Left cardiac atrium (tissue), 4 donors: ENCODE measurements around the gene COX7B2. TPM values are rescaled to one million over a fixed set of nuclear protein-coding genes. Genes with fewer than 3 reads are reported as not detected.

Source experiments
- ATAC-seq, 2 donors: fragments of 200-7000 bp; cut with Tn5 transposase; one replicate each; pipeline ENCODE4 v1.9.1; 2020; ENCODE audit warnings: mild to moderate bottlenecking in 2 of 2, moderate library complexity in 2 of 2
- DNase-seq: peaks from one replicate; pipeline ENCODE4 v3.0.0-alpha.2; 2020
- intact Hi-C, 2 donors: fragments of 100-400 bp; cut with DNase I; formaldehyde crosslinking; loops; one replicate each; pipeline versions ENCODE4 v1.14.1 to v1.15.1; 2022 to 2023
- total RNA-seq, 2 donors: library from RNA; stranded (reverse); fragmentation: NEBNext Ultra II Directional; extraction: Animal tissue kit (Norgen Biotek cat#: 25700); gene quantifications; one replicate each; pipeline ENCODE4 v1.2.1, GENCODE V29; 2021
- donor health status: DM: no; HTN: yes; CAD: no.
- donor health status: DM: no; HTN: yes; CAD: no; lungs with severe emphysema.
- donor health status: DM: yes; HTN: yes; CAD: no.
- donor health status: Dilated cardiomyopathy.

The COX7B2 gene
- total RNA-seq, 2 donors from 2014 or later: not detected

DNA sequence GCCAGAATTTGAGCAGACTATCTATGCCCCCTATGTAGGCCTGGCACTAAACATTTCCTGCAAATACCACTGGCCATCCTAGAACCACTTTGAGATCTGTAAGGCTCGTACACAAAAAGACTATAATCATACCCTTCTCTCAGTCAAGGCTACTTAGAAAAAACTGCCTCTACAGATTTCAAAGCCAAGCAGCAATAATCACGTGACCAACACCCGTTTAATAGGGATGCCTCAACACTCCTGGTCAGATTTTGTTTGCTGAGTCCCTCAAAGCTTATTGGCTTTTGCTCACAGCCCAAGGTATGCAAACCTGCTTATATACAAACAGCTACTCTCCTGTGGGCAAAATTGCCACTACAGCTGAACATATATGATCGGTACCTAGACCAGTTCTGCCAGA lies 897 bp downstream of the COX7B2 start:
- intact Hi-C loops: no loop called here
- ATAC-seq (no peak), DNase-seq (no peak)

DNA sequence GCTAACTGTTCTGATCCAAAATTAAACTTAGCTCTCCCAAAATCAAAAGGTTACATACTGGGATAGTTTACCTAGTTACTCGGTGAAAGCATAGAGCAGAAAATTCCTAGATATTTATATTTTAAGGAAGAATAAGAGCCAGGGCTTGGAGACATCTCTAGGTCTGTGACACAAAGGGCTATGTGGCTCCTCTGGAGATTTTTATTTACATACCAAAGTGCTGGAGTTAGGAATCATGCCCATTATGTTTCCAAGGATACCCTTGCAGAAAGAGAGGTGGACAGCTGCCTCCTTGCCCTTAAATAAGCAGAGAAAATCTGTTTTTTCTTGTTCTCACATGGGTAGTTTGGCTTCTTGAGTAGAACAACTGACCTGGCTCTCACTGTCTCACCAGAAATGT lies 9.0 kb downstream of the COX7B2 start:
- DNase-seq (no peak), ATAC-seq (no peak)
- intact Hi-C loops: no loop called here

DNA sequence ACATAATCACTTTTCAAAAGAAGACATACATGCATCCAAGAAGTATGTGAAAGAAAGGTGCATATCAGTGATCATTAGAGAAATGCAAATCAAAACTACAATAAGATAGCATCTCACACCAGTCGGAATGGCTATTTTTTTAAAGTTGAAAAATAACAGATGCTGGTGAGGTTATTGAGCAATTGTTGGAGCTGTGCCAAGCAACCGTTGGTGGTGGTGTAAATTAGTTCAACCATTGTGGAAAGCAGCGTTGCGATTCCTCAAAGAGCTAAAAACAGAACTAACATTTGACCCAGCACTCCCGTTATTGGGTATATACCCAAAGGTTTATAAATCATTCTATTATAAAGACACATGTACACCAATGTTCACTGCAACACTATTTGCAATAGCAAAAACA lies 14.2 kb downstream of the COX7B2 start:
- intact Hi-C loops: no loop called here
- ATAC-seq (no peak), DNase-seq (no peak)

DNA sequence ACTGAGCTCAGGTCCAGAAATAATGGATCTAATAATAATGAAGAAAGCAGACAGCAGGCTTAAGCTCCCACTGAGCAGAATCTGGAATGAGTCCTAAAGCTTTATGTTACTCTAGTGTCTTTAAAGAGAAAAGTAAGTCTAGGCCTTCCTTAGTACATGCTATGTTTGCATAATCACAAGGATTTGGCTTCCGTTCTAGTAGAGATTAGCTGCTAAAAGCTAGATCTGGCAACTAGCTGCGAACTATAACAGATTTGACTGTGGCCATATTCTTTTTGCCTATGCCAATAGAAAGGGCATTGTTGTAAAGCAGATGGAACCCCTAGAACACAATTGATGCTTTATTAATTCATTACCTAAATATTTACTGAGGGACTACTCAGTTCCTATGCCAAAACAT lies 19.0 kb downstream of the COX7B2 start:
- no peak for ATAC-seq
- DNase-seq: no peak
- intact Hi-C loops: no loop called here

DNA sequence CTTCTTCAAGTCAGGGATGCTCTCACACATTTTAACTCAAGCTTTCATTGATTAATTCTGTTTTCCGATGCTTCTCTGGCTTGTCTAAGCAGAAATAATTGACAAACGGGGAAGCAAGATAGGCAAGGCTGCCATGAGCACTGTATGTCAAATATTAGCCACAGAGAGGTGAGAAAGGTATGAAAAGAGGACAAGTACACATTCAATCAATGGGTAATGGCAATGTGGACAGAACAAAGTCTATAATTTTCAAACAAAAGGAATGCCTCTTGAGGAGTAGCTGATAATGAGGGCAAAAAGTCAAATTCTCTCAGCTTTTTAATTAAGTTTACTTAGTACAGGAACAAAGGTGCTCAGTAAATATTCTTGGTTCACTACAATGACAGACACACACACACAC lies 19.6 kb downstream of the COX7B2 start:
- intact Hi-C loops: no loop called here
- DNase-seq (no peak), ATAC-seq (no peak)

DNA sequence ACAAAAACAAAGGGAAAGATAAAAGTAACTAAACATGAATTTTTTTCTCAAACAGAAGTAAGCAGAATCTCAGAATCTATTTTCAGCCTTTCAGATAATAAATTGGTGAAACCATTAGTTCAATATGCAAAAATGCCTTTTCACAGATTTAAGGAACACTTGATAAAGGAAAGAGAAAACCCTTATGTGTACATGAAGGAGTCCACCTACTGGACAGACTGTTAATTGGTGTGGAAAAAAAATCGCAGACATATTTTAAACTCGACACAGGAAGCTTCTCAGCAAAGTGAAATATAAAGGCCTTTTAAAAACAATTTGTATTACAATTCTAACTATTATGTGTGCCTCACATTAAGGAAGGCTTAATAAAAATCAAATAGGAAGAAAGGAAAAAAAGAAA lies 22.3 kb downstream of the COX7B2 start:
- ATAC-seq (no peak), DNase-seq (no peak)
- intact Hi-C loops: no loop called here

DNA sequence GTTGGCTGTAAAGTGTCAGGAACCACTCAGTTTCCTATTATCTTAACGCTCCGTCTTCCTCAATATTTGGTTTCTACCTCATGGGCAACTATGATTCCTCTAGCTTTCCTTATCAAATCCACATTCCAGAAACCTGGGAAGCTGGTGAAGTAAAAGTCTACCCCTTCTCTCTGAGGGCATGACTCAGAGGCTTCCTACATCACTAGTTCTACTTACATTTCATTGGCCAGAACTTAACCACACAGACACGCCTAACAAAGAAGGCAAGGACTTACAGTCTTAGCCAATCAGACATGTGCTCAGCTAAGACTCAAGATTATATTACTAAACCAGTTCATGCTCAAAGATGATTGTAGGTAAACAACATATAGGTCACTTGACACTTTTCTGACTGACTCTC lies 30.4 kb downstream of the COX7B2 start:
- DNase-seq: no peak
- ATAC-seq: no peak
- intact Hi-C loops: loop anchor here in 1 of 2 donors (10.0 kb wide), 1 partner anchor 704 kb away; no protein-coding TSS in a partner anchor

DNA sequence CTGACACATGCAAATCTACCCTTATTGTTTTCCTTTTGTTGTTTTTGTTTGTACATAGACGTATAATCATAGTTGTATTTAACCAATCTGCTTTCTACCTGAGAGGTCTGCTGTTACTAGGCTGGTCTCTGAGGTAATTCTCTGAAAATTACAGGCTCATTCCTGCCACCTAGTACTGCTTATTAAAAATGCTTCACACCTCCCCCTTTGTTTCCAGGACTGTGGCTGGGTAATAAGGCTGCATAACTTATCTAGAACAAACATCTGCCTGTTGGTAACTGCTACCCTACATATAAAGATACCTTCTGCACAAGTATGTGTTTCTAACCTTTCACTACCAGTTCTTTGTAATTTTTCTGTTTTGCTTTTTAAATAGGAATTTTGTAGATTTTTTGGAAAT lies 34.2 kb downstream of the COX7B2 start:
- DNase-seq (no peak), ATAC-seq (no peak)
- intact Hi-C loops: loop anchor here in 1 of 2 donors (10.0 kb wide), 1 partner anchor 700 kb away; no protein-coding TSS in a partner anchor

DNA sequence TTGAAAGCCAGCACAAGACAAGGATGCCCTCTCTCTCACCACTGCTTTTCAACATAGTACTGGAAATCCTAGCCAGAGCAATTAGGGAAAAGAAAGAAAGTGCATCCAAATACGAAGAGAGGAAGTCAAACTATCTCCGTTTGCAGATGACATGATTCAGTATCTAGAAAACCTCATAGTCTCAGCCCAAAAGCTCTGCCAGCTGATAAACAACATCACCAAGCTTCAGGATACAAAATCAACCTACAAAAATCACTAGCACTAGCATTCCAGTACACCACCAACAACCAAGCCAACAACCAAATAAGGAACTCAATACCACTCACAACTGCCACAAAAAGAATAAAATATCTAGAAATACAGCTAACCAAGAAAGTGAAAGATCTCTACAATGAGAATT lies 38.6 kb downstream of the COX7B2 start:
- ATAC-seq: no peak
- no peak for DNase-seq
- intact Hi-C loops: loop anchor here in 1 of 2 donors (10.0 kb wide), 1 partner anchor 696 kb away; no protein-coding TSS in a partner anchor

DNA sequence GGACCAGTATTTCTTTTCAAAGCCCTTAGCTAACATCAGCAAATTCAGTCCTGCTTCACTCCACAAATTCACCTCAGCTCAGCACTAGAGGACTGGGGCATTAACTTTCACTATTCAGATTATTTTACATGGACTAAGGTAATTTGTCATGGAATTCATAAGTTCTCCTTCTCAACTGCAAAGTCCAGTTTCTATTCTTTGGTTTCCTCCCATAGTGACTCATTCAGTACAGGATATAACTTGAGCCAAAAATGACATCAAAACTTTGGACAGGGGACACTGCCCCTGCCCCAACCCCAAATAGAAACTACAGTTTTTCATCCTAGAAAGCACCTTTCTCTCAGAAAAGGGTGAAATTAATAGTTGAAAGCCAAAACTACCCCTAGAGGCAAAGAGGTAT lies 52.7 kb downstream of the COX7B2 start:
- intact Hi-C loops: no loop called here
- no peak for DNase-seq
- peak in 1 of 2 donors; percentile 22 for ATAC-seq

DNA sequence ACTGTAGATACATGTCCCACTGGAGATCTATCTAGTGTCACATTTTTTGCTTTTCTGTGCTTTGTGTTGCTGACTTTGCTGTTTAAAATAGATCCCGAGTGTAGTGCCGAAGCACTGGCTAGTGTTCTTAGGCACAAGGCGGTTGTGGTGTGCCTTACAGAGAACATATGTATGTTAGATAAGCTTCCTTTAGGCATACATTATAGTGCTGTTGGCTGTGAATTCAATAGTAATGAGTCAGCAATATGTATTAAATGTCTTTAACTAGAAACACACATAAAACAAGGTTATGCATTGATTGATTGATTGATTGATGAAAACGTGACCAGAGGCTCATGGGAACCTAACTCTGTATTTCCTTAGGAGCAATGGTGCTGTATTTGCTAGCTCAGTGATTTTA lies 56.2 kb downstream of the COX7B2 start:
- DNase-seq (no peak), ATAC-seq (no peak)
- intact Hi-C loops: no loop called here

DNA sequence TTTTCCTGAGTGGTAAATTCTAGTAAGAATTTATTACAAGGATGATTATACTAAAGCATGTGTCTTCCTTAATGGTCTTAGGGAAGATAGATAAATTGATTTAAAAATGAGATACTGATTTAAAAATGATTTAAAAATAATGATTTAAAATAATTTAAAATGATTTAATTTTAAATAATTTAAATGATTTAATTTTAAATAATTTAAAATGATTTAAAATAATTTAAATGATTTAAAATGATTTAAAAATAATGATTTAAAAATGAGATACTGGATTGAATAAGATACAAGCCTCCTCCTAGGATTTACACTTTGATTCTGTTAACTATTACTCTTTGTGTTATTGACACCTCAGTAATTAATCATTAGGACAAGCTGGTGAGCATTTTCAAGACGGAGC lies 59.0 kb downstream of the COX7B2 start:
- DNase-seq (no peak), ATAC-seq (no peak)
- intact Hi-C loops: no loop called here

DNA sequence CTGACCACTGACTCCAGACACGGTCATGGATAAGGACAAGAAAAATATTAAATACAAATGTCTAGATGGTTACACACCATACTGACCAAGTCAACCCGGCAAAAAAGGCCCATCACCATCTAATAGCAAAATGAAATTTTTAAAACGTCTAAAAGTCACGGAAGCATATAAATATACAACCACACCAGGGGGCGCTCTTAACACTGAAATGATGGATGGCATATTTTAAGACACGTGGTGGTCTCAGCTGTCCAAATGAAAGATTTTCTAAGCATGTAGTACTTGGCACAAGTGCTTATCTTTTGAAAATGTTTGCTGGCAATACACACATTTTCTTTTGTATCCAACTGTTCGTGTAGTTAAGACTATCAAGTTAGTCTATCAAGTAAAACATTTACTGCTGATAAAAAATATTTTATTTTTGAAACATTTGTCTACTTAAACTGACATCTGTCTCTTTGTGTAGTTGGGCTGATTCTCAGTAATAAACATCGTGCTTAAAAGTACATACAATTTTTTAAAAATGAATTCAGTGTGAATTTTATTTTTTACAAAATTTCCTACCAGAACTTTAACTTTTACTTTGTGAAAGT lies 64.6 kb downstream of the COX7B2 start:
- peak; percentile 30 for DNase-seq
- intact Hi-C loops: loop anchor here in 1 of 2 donors (5.0 kb wide), 2 partner anchors 188 to 538 kb away; partner anchors contain the start of gene GABRB1
- ATAC-seq: no peak

DNA sequence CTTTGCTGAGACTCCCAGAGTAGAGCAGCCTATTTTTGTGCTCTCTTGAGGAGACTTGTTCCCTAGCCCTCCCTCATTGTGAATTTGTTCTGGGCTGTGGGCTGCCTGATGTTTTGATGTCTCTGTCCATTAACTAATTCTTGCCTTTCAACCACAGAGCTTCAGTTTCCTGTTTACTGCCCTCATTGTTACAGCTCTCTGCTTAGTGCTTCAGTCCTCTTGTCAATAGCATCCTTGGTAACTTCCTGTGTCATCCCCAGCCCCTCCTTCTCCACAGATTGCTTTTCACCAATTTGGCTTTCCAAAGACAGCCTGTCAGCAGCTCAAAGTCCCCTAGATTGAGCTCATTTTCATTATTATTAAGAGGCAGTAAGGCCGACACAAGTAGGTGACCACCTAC lies 69.9 kb downstream of the COX7B2 start:
- intact Hi-C loops: no loop called here
- ATAC-seq (no peak), DNase-seq (no peak)

DNA sequence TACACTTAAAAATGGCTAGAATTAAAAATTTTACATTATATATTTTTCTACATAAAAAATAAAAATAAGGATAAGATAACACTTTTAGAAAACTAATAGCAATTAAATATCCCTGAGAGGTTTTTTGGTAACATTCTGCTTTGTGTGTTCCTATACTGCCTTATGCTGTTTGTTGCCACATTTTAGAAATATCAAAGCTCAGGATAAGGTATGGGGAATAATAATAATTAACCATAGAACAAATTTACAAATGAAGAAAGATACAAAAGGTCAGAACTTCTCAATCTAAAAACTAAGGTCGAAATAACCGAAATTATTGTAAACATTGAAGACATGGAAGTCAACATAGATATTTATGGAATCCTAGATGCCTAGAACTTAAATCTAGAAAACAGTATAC lies 71.4 kb downstream of the COX7B2 start:
- no peak for ATAC-seq
- intact Hi-C loops: no loop called here

DNA sequence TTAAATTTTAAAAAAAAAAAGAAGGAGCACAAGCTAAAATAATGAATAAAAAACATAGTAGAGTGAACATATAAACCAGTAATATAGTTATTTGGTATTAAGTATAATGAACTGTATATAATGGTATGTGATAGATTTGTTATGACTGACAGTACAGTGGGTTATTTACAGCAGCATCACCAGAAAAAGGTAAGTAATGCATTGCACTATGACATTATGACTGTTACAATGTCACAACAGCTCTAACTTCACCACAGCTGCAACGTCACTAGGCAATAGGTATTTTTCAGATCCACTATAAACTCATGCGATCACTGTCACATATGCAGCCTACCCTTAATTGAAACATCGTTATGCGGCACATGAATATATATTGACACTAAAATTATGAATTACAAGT lies 72.5 kb downstream of the COX7B2 start:
- DNase-seq: no peak
- intact Hi-C loops: no loop called here
- ATAC-seq: no peak

More for the DNA sequence above, 71.4 kb downstream of the COX7B2 start:
- DNase-seq: no peak

DNA sequence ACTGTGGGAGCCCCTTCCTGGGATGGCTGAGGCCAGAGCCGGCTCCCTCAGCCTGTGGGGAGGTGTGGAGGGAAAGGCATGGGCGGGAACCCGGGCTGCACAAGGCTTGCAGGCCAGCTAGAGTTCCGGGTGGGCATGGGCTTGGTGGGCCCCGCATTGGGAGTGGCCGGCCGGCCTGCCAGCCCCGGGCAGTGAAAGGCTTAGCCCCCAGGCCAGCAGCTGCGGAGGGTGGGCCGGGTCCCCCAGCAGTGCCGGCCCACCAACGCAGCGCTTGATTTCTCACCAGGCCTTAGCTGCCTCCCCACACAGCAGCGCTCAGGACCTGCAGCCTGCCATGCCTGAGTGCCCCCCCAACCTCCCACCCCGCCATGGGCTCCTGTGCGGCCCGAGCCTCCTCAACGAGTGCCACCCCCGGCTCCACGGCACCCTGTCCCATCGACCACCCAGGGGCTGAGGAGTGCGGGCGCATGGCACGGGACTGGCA lies 78.0 kb downstream of the COX7B2 start:
- DNase-seq: no peak
- intact Hi-C loops: no loop called here
- ATAC-seq: no peak

DNA sequence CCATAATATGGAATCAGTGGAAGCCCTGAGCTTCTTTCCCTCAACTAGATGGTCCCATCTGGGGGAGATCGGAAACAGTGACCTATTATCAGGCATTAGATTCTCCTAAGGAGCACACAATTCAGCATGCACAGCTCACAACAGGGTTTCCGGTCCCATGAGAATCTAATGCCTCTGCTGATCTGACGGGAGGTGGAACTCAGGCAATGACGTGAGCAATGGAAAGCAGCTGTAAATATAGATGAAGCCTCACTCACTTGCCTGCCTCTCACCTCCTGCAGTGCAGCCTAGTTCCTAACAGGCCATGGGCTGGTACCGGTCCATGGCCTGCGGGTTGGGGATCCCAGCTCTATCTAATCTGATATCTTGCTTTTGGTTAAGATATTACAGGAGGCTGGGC lies 88.9 kb downstream of the COX7B2 start:
- DNase-seq: no peak
- no peak for ATAC-seq
- intact Hi-C loops: no loop called here

DNA sequence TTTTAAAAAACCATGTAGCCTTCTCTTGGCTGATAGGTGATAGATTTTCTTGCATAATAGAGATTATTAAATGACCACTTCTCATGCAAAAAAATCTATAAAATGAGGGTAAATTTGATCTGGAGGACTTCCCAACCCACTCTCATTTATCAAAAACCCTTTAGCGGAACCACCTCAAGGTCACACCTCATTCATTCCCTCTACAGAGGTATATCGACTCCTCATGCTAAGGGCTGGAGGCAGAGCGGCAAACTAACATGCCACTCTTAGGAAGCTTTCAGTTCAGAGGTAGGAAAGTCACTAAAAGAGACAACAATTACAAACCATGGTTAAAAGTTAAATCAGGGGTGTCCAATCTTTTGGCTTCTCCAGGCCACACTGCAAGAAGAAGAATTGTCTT lies 90.0 kb downstream of the COX7B2 start:
- intact Hi-C loops: no loop called here

DNA sequence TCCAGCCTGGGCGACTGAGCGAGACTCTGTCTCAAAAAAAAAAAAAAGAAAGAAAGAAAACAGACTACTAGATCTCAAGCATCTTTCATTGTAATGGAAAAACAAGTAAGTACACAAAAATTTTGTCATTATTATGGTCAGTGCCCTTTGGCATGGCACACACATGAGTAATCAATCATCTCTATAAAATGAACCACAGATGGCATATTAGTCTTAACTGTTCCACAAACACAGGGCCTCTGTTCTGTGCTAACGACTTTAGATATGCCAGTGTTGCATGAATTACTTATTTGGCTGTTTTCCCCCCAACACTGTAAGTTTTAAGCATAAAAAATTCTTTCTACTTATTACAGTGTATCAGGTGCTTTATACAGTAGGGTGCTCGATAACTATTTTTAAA lies 90.4 kb downstream of the COX7B2 start:
- intact Hi-C loops: no loop called here
- ATAC-seq: no peak
- no peak for DNase-seq

More for the DNA sequence above, 90.0 kb downstream of the COX7B2 start:
- ATAC-seq (no peak), DNase-seq (no peak)

DNA sequence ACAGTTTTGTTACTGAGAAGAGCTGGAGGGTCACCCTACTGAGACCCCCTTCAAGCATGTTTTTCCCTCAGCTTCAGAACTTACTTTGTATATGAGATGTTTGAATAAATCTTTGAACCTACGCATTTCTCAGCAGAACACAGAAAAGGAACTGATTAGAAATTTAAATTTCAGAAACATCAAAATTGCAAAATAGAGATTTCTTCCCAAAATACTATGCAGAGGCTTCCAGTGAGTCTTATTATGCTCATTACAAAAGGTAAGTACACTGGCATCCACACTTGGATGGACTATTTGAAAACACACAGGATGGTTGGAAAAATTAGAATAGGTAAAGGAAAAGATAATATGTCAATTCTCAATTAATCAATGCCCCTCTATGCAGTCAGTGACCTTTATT lies 91.2 kb downstream of the COX7B2 start:
- ATAC-seq: no peak
- no peak for DNase-seq
- intact Hi-C loops: no loop called here
